Keratinocyte (primary cell): ENCODE data around the gene DIDO1. TPM values are rescaled to one million over a fixed set of nuclear protein-coding genes. Genes with fewer than 3 reads are reported as not detected.
A peak's percentile ranks its signal among the peaks of the same experiment; 100 is the strongest.

Experiments used
- DNase-seq: peaks from one replicate; pipeline ENCODE4 v3.0.0-alpha.2; 2011; ENCODE audit warnings: low read depth, missing footprints, low spot score
- FAIRE-seq: peaks from 2 replicates; lab custom pipeline; 2011; peaks lifted over from hg19 to GRCh38; lab: Jason Lieb, UNC
- H2AFZ ChIP-seq: 2 replicates; pipeline ENCODE4 v1.6.0; 2012; ENCODE audit warnings: low read length, control low read depth, inconsistent platforms; ENCODE audit not compliant: control insufficient read depth
- H3K27ac ChIP-seq: 2 replicates; pipeline ENCODE4 v1.5.1; 2011; ENCODE audit warnings: low read length; ENCODE audit not compliant: control insufficient read depth, insufficient read depth
- H3K27me3 ChIP-seq: 3 replicates; pipeline ENCODE4 v1.6.0; 2011; ENCODE audit warnings: low read length; ENCODE audit not compliant: control insufficient read depth, insufficient read depth; ENCODE audit errors: extremely low read depth
- H3K36me3 ChIP-seq, 2 experiments: 2 replicates in 1 of 2; 3 replicates in 1 of 2; pipeline ENCODE4 v1.5.1; 2011; ENCODE audit warnings: low read length in 2 of 2, mild to moderate bottlenecking in 1 of 2; ENCODE audit not compliant: control insufficient read depth in 2 of 2, insufficient read depth in 2 of 2; ENCODE audit errors: extremely low read depth in 1 of 2
- H3K4me1 ChIP-seq: 3 replicates; pipeline ENCODE4 v1.5.1; 2011; ENCODE audit warnings: low read length; ENCODE audit not compliant: control insufficient read depth, insufficient read depth; ENCODE audit errors: extremely low read depth
- H3K4me2 ChIP-seq: 3 replicates; pipeline ENCODE4 v1.6.0; 2011; ENCODE audit warnings: low read depth, low read length; ENCODE audit not compliant: control insufficient read depth, insufficient read depth; ENCODE audit errors: extremely low read depth
- H3K4me3 ChIP-seq, 3 experiments: fragments of 200-600 bp in 1 of 3; sonication (generic) in 1 of 3; 2 replicates in 2 of 3; 3 replicates in 1 of 3; pipeline ENCODE4 v1.5.1; 2011 to 2016; ENCODE audit warnings: low read length in 3 of 3, mild to moderate bottlenecking in 3 of 3, control low read depth in 2 of 3, inconsistent platforms in 1 of 3, low read depth in 1 of 3, mixed read lengths in 1 of 3, mixed run types in 1 of 3, moderate library complexity in 1 of 3; ENCODE audit not compliant: control insufficient read depth in 2 of 3, insufficient read depth in 2 of 3; ENCODE audit errors: extremely low read depth in 1 of 3
- H3K79me2 ChIP-seq: 2 replicates; pipeline ENCODE4 v1.6.0; 2012; ENCODE audit warnings: low read length; ENCODE audit not compliant: control insufficient read depth, insufficient read depth
- H3K9ac ChIP-seq: 3 replicates; pipeline ENCODE4 v1.6.0; 2011; ENCODE audit warnings: low read length; ENCODE audit not compliant: control insufficient read depth, insufficient read depth; ENCODE audit errors: extremely low read depth
- H3K9me1 ChIP-seq: 3 replicates; pipeline ENCODE4 v1.6.0; 2011; ENCODE audit warnings: low read length; ENCODE audit not compliant: control insufficient read depth, insufficient read depth; ENCODE audit errors: extremely low read depth
- H3K9me3 ChIP-seq: 2 replicates; pipeline ENCODE4 v1.5.1; 2012; ENCODE audit warnings: low read depth, low read length; ENCODE audit not compliant: control insufficient read depth
- H4K20me1 ChIP-seq: 3 replicates; pipeline ENCODE4 v1.6.0; 2011; ENCODE audit warnings: low read length; ENCODE audit not compliant: control insufficient read depth, insufficient read depth; ENCODE audit errors: extremely low read depth
- EZH2 ChIP-seq: IDR thresholded peaks from one replicate; pipeline ENCODE4 v1.6.1; 2012; ENCODE audit warnings: inconsistent platforms, mild to moderate bottlenecking, low read length, moderate library complexity
- dilution Hi-C: fragments of 300-500 bp; cut with MboI; formaldehyde crosslinking; loops from one replicate; pipeline ENCODE4 v1.7.0; 2020; ENCODE audit warnings: low sequenced_read_pairs; ENCODE audit not compliant: extremely low pct_ligation_motif_present
- polyA plus RNA-seq, 5 experiments: library from polyadenylated mRNA; depleted of rRNA in 3 of 5; stranded (reverse) in 3 of 5; stranded (forward) in 1 of 5; unstranded in 1 of 5; fragments of >200 nt; gene quantifications; 1 replicate in 1 of 5; 2 replicates in 3 of 5; 3 replicates in 1 of 5; pipeline versions ENCODE4 v1.2.1 to v1.2.3, GENCODE V29; 2011 to 2012; ENCODE audit warnings: missing spikeins in 2 of 5, low read depth in 1 of 5, low replicate concordance in 1 of 5
- TF ChIP-seq, protein P1 (sequence below), 3 experiments: IDR thresholded peaks in 1 of 3; conservative IDR thresholded peaks in 1 of 3; optimal IDR thresholded peaks in 1 of 3; 2 replicates in 2 of 3; 3 replicates in 1 of 3; pipeline versions ENCODE3 to v1.5.1; 2011; ENCODE audit warnings: low read length in 3 of 3, mild to moderate bottlenecking in 3 of 3, moderate library complexity in 2 of 3, control low read depth in 1 of 3, inconsistent platforms in 1 of 3; ENCODE audit not compliant: insufficient read depth in 2 of 3; ENCODE audit errors: extremely low read depth in 1 of 3

The DIDO1 gene
- polyA plus RNA-seq, 1 donor (not counting 4 experiments of a cell fraction or from before 2014, with no cell fraction given) = 14.2 TPM

DNA sequence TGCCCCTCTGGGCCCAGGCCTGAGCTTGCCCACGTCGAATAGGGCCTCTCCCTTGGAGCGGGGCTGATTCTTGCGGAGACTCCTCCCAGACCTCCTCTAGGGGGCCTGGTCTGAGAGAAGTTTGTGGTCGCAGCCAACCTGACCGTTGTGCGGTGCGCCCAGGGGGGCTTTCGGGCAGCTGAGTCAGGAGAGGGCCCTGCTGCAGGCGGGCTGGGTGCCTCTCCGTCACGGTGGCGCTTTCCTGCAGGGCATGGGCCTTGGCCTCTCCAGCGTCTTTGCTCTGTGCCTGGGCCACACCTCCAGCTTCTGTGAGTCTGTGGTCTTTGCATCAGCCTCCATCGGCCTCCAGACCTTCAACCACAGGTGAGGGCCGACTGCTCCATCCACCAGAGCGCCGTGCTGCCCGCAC is 39.1 kb upstream of the DIDO1 start:
- no peaks in the 10 kb centered on the region for H3K79me2 ChIP-seq
- peaks cover 5% of the 10 kb centered on the region for H4K20me1 ChIP-seq
- no peak overlapping the region for H3K4me3 ChIP-seq
- no peaks in the 10 kb centered on the region for H3K9me3 ChIP-seq
- no peak overlapping the region for H3K4me2 ChIP-seq
- H3K9me1 ChIP-seq = no peaks in the 10 kb centered on the region
- no peak for TF ChIP-seq EZH2
- TF ChIP-seq, protein P1, sequence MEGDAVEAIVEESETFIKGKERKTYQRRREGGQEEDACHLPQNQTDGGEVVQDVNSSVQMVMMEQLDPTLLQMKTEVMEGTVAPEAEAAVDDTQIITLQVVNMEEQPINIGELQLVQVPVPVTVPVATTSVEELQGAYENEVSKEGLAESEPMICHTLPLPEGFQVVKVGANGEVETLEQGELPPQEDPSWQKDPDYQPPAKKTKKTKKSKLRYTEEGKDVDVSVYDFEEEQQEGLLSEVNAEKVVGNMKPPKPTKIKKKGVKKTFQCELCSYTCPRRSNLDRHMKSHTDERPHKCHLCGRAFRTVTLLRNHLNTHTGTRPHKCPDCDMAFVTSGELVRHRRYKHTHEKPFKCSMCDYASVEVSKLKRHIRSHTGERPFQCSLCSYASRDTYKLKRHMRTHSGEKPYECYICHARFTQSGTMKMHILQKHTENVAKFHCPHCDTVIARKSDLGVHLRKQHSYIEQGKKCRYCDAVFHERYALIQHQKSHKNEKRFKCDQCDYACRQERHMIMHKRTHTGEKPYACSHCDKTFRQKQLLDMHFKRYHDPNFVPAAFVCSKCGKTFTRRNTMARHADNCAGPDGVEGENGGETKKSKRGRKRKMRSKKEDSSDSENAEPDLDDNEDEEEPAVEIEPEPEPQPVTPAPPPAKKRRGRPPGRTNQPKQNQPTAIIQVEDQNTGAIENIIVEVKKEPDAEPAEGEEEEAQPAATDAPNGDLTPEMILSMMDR (optimal IDR thresholded peaks at IDR 0.05 in 1 of 3, IDR thresholded peaks at IDR 0.05 in 1 of 3, conservative IDR thresholded peaks at IDR 0.05 in 1 of 3; ENCODE audit: extremely low read depth in 1 of 3, insufficient read depth in 2 of 3, low read length in 3 of 3) = no peak
- dilution Hi-C loops = no loop called here
- H3K9ac ChIP-seq = no peak overlapping the region
- peaks cover 46% of the 10 kb centered on the region for H3K27me3 ChIP-seq
- H3K36me3 ChIP-seq = no peaks in the 10 kb centered on the region
- no peak overlapping the region for H3K27ac ChIP-seq
- no peak overlapping the region for H2AFZ ChIP-seq
- no peak for DNase-seq
- FAIRE-seq = no peak
- peaks cover 3% of the 10 kb centered on the region for H3K4me1 ChIP-seq

DNA sequence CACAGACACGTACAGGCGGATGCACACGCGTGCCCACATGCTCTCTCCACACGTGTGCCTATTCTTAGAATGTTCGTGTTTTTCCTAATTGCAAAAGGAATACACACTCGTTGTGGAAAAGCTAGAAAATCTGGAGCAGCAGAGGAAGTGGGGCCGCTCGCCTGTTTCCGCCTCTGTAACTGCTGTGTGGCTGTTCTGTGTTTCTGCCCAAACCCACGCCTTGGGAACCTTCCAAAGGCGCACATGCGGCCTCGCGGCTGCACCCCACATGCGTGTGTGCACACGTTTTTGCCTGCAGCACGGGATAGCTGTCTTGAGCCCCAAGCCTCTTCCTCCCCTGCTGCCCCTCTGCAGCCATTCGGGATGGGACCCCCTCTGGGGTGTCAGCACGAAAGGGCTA is 38.4 kb upstream of the DIDO1 start:
- Histone ChIP-seq H3K9me3 (no peaks in the 10 kb centered on the region), H3K4me2 (peak overlapping the region; percentile 6), H3K79me2 (no peaks in the 10 kb centered on the region), H3K36me3 (no peaks in the 10 kb centered on the region), H3K4me1 (peaks cover 3% of the 10 kb centered on the region), H2AFZ (peak overlapping the region; percentile 40), H3K9me1 (no peaks in the 10 kb centered on the region), H4K20me1 (peaks cover 5% of the 10 kb centered on the region), H3K4me3 (no peak overlapping the region), H3K9ac (no peak overlapping the region), H3K27me3 (peaks cover 50% of the 10 kb centered on the region), H3K27ac (no peak overlapping the region)
- DNase-seq = no peak
- dilution Hi-C loops = no loop called here
- no peak for TF ChIP-seq EZH2
- TF ChIP-seq, protein P1 (optimal IDR thresholded peaks at IDR 0.05 in 1 of 3, IDR thresholded peaks at IDR 0.05 in 1 of 3, conservative IDR thresholded peaks at IDR 0.05 in 1 of 3; ENCODE audit: extremely low read depth in 1 of 3, insufficient read depth in 2 of 3, low read length in 3 of 3) = no peak
- FAIRE-seq = no peak
